Astrocyte of the spinal cord (primary cell): ENCODE results near the gene ZNF141.

ENCODE experiments used
- DNase-seq: peaks from one replicate; pipeline ENCODE4 v3.0.0; 2011; ENCODE audit warnings: low read depth, low spot score
- H3K4me3 ChIP-seq: 2 replicates; pipeline ENCODE4 v1.5.1; 2011; ENCODE audit warnings: low read depth, mild to moderate bottlenecking, low read length, moderate library complexity
- in situ Hi-C: cut with HindIII; loops from 2 replicates; pipeline ENCODE4 v1.10.0; 2017; ENCODE audit warnings: low sequenced_read_pairs
- TF ChIP-seq, protein P1 (sequence below): IDR thresholded peaks from 2 replicates; pipeline ENCODE4 v1.5.1; 2012; ENCODE audit warnings: low read depth, mild to moderate bottlenecking, low read length, inconsistent platforms

Gene ZNF141

GRCh38 chr4:337932-338758 is 531 bp downstream of the ZNF141 start:
- TF ChIP-seq, protein P1, sequence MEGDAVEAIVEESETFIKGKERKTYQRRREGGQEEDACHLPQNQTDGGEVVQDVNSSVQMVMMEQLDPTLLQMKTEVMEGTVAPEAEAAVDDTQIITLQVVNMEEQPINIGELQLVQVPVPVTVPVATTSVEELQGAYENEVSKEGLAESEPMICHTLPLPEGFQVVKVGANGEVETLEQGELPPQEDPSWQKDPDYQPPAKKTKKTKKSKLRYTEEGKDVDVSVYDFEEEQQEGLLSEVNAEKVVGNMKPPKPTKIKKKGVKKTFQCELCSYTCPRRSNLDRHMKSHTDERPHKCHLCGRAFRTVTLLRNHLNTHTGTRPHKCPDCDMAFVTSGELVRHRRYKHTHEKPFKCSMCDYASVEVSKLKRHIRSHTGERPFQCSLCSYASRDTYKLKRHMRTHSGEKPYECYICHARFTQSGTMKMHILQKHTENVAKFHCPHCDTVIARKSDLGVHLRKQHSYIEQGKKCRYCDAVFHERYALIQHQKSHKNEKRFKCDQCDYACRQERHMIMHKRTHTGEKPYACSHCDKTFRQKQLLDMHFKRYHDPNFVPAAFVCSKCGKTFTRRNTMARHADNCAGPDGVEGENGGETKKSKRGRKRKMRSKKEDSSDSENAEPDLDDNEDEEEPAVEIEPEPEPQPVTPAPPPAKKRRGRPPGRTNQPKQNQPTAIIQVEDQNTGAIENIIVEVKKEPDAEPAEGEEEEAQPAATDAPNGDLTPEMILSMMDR: no peak
- DNase-seq: peak; percentile 45
- peak overlapping the region; percentile 85 for H3K4me3 ChIP-seq
- in situ Hi-C loops: no loop called here

GRCh38 chr4:338759-339097 is 1.1 kb downstream of the ZNF141 start:
- in situ Hi-C loops: no loop called here
- peak overlapping the region; percentile 85 for H3K4me3 ChIP-seq
- no peak for DNase-seq
- TF ChIP-seq, protein P1: no peak

GRCh38 chr4:340011-340410 is 2.4 kb downstream of the ZNF141 start:
- DNase-seq: no peak
- H3K4me3 ChIP-seq: no peak overlapping the region
- in situ Hi-C loops: no loop called here
- TF ChIP-seq, protein P1: peak; percentile 7

- in situ Hi-C loops: no loop called here
- no peak overlapping the region for H3K4me3 ChIP-seq
- TF ChIP-seq, protein P1: no peak
Measured at GRCh38 chr4:373062-373839, 35.6 kb downstream of the ZNF141 start.

DNA sequence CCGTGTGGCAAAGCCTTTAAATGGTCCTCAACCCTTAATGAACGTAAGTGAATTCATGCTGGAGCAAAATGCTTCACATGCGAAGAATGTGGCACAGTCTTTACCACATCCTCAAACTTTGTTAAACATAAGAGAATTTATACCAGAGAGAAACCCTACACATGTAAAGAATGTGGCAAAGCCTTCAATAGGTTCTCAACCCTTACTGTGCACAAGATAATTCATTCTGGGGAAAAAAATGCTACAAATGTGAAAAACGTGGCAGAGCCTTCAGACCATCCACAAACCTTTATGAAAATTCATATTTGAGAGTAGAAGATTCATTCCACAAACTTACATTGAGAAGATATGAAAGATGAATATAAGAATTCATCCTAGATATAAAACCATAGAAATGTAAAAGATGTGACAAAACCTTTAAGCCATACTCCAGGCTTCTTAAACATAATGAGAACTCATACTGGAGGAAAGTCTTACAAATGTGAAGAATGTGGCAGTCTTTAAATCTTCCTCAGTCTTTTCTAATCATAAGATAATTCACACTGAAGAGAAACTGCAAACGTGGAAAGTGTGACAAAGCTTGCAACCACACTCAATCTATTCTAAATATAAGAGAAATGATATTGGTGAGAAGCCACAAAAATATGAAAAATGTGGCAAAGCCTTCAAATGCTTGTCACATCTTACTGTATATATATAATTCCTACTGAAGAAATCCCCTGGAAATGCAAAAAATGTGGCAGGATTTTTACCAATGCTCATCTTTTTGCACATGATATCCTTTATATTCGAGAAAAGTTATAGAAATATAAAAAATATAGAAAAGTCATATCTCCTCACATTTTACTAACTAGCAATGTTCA is 36.9 kb downstream of the ZNF141 start:
- TF ChIP-seq, protein P1: no peak
- H3K4me3 ChIP-seq: no peak overlapping the region
- no peak for DNase-seq
- in situ Hi-C loops: no loop called here

More at GRCh38 chr4:373062-373839, 35.6 kb downstream of the ZNF141 start:
- DNase-seq: peak; percentile 12
